Measurements from ENCODE around the gene PLXNB1. TPM values are rescaled to one million over a fixed set of nuclear protein-coding genes. Genes with fewer than 3 reads are reported as not detected.

The PLXNB1 gene
- total RNA-seq, 1 experiment from 2014 or later = 35.6 TPM

- no peak overlapping the region for H3K4me3 ChIP-seq (replicated peaks in 1 of 2; ENCODE audit: low read depth in 1 of 2, low read length in 2 of 2)
- ChIA-PET RAD21 (ENCODE audit: low non-redundant PET in 1 of 2, low total read pairs in 2 of 2, uncharacterized antibody in 2 of 2, unreplicated experiment in 2 of 2) (interaction anchor here in 1 of 2 experiments (0.7 kb wide), 1 partner anchor 10 kb away, joined by 3 read pairs; the partner anchor contains the start of gene ATRIP), CTCF (interaction anchor here (1.2 kb wide), 1 partner anchor 20 kb away, joined by 3 read pairs; no protein-coding TSS in a partner anchor), POLR2A (interaction anchor here (0.7 to 1.3 kb wide), 3 partner anchors 10 to 48 kb away, joined by 3 to 4 read pairs (median 3); partner anchors contain the start of gene ATRIP)
- H3K4me2 ChIP-seq (ENCODE audit: low read length) = no peak overlapping the region
- no peak overlapping the region for H3K27ac ChIP-seq (ENCODE audit: low read depth, low read length)
- no TSS peak for BruUV-seq (replicated peaks)
- no peaks in the 10 kb centered on the region for H3K79me2 ChIP-seq (ENCODE audit: insufficient read depth, low read length)
- no peaks in the 10 kb centered on the region for H3K27me3 ChIP-seq (ENCODE audit: insufficient read depth, low read length)
- H3K4me1 ChIP-seq (ENCODE audit: control insufficient read depth in 1 of 2, insufficient read depth in 2 of 2, low read length in 2 of 2) = no peaks in the 10 kb centered on the region
- ATAC-seq = no peak
- no peaks in the 10 kb centered on the region for H3K9me2 ChIP-seq (ENCODE audit: insufficient read depth)
- H2AFZ ChIP-seq (ENCODE audit: low read depth, low read length, poor library complexity, severe bottlenecking) = no peak overlapping the region
- intact Hi-C loops (cut with micrococcal nuclease) = no loop called here
- no peaks in the 10 kb centered on the region for H4K20me1 ChIP-seq (ENCODE audit: insufficient read depth)
- TF ChIP-seq POLR2AphosphoS5 (IDR thresholded peaks at IDR 0.05; ENCODE audit: low read depth, low read length) = no peak
- no peak for TF ChIP-seq CBX3 (IDR thresholded peaks at IDR 0.05; ENCODE audit: low read depth)
- no peak for TF ChIP-seq CTCF (IDR thresholded peaks at IDR 0.05 in 2 of 3, conservative IDR thresholded peaks at IDR 0.05 in 1 of 3; ENCODE audit: borderline replicate concordance in 1 of 3, insufficient read depth in 1 of 3, low read depth in 2 of 3, low read length in 2 of 3)
- TF ChIP-seq RAD21 (IDR thresholded peaks at IDR 0.05; ENCODE audit: low read depth) = no peak
- no peak for TF ChIP-seq ZFX (IDR thresholded peaks at IDR 0.05)
- TF ChIP-seq YY1 (IDR thresholded peaks at IDR 0.05; ENCODE audit: extremely low read depth, insufficient replicate concordance, low read depth, low read length) = no peak
- TF ChIP-seq ZNF274 (IDR thresholded peaks at IDR 0.05; ENCODE audit: low read depth, low read length) = no peak
- TF ChIP-seq TCF7L2 (IDR thresholded peaks at IDR 0.05; ENCODE audit: borderline replicate concordance, extremely low read depth, insufficient read depth, insufficient read length) = no peak
- TF ChIP-seq JUND (IDR thresholded peaks at IDR 0.05) = no peak
- no peak for TF ChIP-seq SIN3A (IDR thresholded peaks at IDR 0.05; ENCODE audit: low read depth)
- no peak for TF ChIP-seq ZBTB33 (IDR thresholded peaks at IDR 0.05; ENCODE audit: extremely low read depth, insufficient replicate concordance, low read length)
- TF ChIP-seq EGR1 (IDR thresholded peaks at IDR 0.05; ENCODE audit: low read depth) = no peak
- no peak for TF ChIP-seq ELF1 (IDR thresholded peaks at IDR 0.05; ENCODE audit: borderline replicate concordance, low read depth)
- H3K9me3 ChIP-seq (ENCODE audit: control insufficient read depth in 1 of 2, insufficient read depth in 1 of 2, low read depth in 1 of 2, low read length in 2 of 2) = no peaks in the 10 kb centered on the region
- no peak overlapping the region for H3K9ac ChIP-seq (ENCODE audit: low read length)
- H3K36me3 ChIP-seq (ENCODE audit: control insufficient read depth in 1 of 2, insufficient read depth in 2 of 2, low read length in 2 of 2) = peaks cover 42 to 57% of the 10 kb centered on the region in 2 experiments
- DNase-seq (ENCODE audit: low read depth, low spot score) = no peak
Observed at GRCh38 chr3:48456456-48456855, 26.6 kb upstream of the PLXNB1 start.
